K562 (cell line): ENCODE results near the gene ADGRG4. TPM values are rescaled to one million over a fixed set of nuclear protein-coding genes. Genes with fewer than 3 reads are reported as not detected.
A peak's percentile ranks its signal among the peaks of the same experiment; 100 is the strongest.

Experiments
- ATAC-seq: fragments of 200-7000 bp; cut with Tn5 transposase; 3 replicates; pipeline ENCODE4 v1.9.1; 2020; ENCODE audit warnings: moderate library complexity
- BruUV-seq: library from RNA; stranded (reverse); fragments of 400-500 nt; replicated peaks from 2 replicates; lab custom pipeline; 2021; lab: Mats Ljungman, UMichigan
- CTCF ChIA-PET: fragments of 300-600 bp; formaldehyde crosslinking; extraction: SDS; loops from one replicate; lab custom pipeline; 2021; ENCODE audit warnings: low intra/inter-chr PET ratio; lab: Yijun Ruan, JAX
- POLR2A ChIA-PET: fragments of 300-600, 350-650 bp; sonication (Branson Sonifier 250); formaldehyde crosslinking; extraction: SDS; loops from one replicate; lab custom pipeline; 2021; ENCODE audit warnings: antibody characterized with exemption, inconsistent platforms; lab: Yijun Ruan, JAX
- DNase-seq, 4 experiments: peaks; one replicate each; pipeline versions ENCODE4 v3.0.0 to v3.0.0-alpha.2; 2011 to 2018; ENCODE audit warnings: low spot score in 3 of 4, mixed read lengths in 3 of 4; ENCODE audit errors: extremely low read depth in 1 of 4
- FAIRE-seq: peaks from 2 replicates; lab custom pipeline; 2011; peaks lifted over from hg19 to GRCh38; lab: Jason Lieb, UNC
- H2AFZ ChIP-seq: 2 replicates; pipeline ENCODE4 v1.6.0; 2011; ENCODE audit warnings: low read depth, low read length, control low read depth, inconsistent platforms
- H3K27ac ChIP-seq: fragments of 200-600 bp; 3 replicates; pipeline ENCODE4 v1.8.0; 2011; ENCODE audit warnings: low read depth, mild to moderate bottlenecking, control low read depth, inconsistent platforms, low read length, moderate library complexity, mixed read lengths; ENCODE audit errors: extremely low read depth
- H3K27me3 ChIP-seq, 2 experiments: fragments of 300-600 bp in 1 of 2; 2 replicates in 1 of 2; 3 replicates in 1 of 2; pipeline versions ENCODE4 v1.6.0 to v1.8.0; 2011; ENCODE audit warnings: inconsistent platforms in 2 of 2, low read length in 2 of 2, mild to moderate bottlenecking in 1 of 2, mixed read lengths in 1 of 2, moderate library complexity in 1 of 2; ENCODE audit not compliant: control insufficient read depth in 2 of 2, insufficient read depth in 2 of 2
- H3K36me3 ChIP-seq: fragments of 300-600 bp; 3 replicates; pipeline ENCODE4 v1.8.0; 2011; ENCODE audit warnings: mild to moderate bottlenecking, low read length, inconsistent platforms; ENCODE audit not compliant: control insufficient read depth, insufficient read depth
- H3K4me1 ChIP-seq, 2 experiments: fragments of 200-600 bp in 1 of 2; replicated peaks in 1 of 2; 2 replicates in 1 of 2; 3 replicates in 1 of 2; pipeline versions ENCODE4 v1.5.1 to v1.8.0; 2011; ENCODE audit warnings: inconsistent platforms in 2 of 2, low read length in 2 of 2, mild to moderate bottlenecking in 1 of 2, mixed read lengths in 1 of 2, moderate library complexity in 1 of 2; ENCODE audit not compliant: control insufficient read depth in 2 of 2, insufficient read depth in 2 of 2
- H3K4me2 ChIP-seq: 2 replicates; pipeline ENCODE4 v1.6.1; 2011; ENCODE audit warnings: low read length, control low read depth, inconsistent platforms, mixed read lengths; ENCODE audit not compliant: insufficient read depth
- H3K4me3 ChIP-seq: fragments of 200-600 bp; sonication (generic), shearing (Covaris generic); 2 replicates; pipeline ENCODE4 v1.5.1; 2016; ENCODE audit warnings: control low read depth, inconsistent platforms
- H3K79me2 ChIP-seq: fragments of 200-600 bp; 3 replicates; pipeline ENCODE4 v1.8.0; 2011; ENCODE audit warnings: low read length, inconsistent platforms; ENCODE audit not compliant: control insufficient read depth, insufficient read depth
- H3K9ac ChIP-seq, 2 experiments: 2 replicates each; pipeline versions ENCODE4 v1.6.0 to v1.6.1; 2011; ENCODE audit warnings: low read depth in 2 of 2, low read length in 2 of 2, control low read depth in 1 of 2, inconsistent platforms in 1 of 2, mild to moderate bottlenecking in 1 of 2, mixed read lengths in 1 of 2; ENCODE audit not compliant: insufficient read depth in 1 of 2
- H3K9me1 ChIP-seq: one replicate; pipeline ENCODE4 v1.6.0; 2011; ENCODE audit warnings: inconsistent platforms, mild to moderate bottlenecking, low read length, moderate library complexity; ENCODE audit not compliant: control insufficient read depth, insufficient read depth
- H3K9me3 ChIP-seq: replicated peaks from 2 replicates; pipeline ENCODE4 v1.5.1; 2011; ENCODE audit warnings: low read depth, low read length, inconsistent platforms; ENCODE audit not compliant: control insufficient read depth, insufficient read depth
- H4K20me1 ChIP-seq: replicated peaks from 2 replicates; pipeline ENCODE4 v1.6.1; 2011; ENCODE audit warnings: low read length, inconsistent platforms, mixed read lengths; ENCODE audit not compliant: control insufficient read depth, insufficient read depth
- ARID3B ChIP-seq: fragments of 250-450 bp; sonication (Bioruptor Pico); IDR thresholded peaks from 2 replicates; pipeline ENCODE4 v1.4.0; 2020; ENCODE audit warnings: borderline replicate concordance
- C11orf30 ChIP-seq: fragments of 450-650 bp; IDR thresholded peaks from 2 replicates; pipeline ENCODE4 v1.6.1; 2016; ENCODE audit warnings: low read depth, mild to moderate bottlenecking
- CREB3 ChIP-seq: fragments of 450-650 bp; conservative IDR thresholded peaks from 2 replicates; pipeline ENCODE4 v1.6.1; 2016; ENCODE audit warnings: missing genetic modification characterization, low read depth, mild to moderate bottlenecking, missing compliant biosample characterization, moderate library complexity
- HNRNPL ChIP-seq: fragments of 200-400 bp; formaldehyde crosslinking; IDR thresholded peaks from 2 replicates; pipeline ENCODE4 v1.6.1; 2017; ENCODE audit warnings: low read depth, mild to moderate bottlenecking, low read length
- MAFG ChIP-seq: fragments of 450-650 bp; conservative IDR thresholded peaks from 2 replicates; pipeline ENCODE4 v1.6.1; 2016; ENCODE audit warnings: missing genetic modification characterization, missing compliant biosample characterization
- MEF2D ChIP-seq: conservative IDR thresholded peaks from 2 replicates; pipeline ENCODE4 v1.6.1; 2016; ENCODE audit warnings: low read depth, missing genetic modification characterization, missing compliant biosample characterization
- NR3C1 ChIP-seq: sonication (generic); formaldehyde crosslinking; IDR thresholded peaks from 2 replicates; pipeline ENCODE4 v1.8.1; 2022; ENCODE audit warnings: missing genetic modification reagents
- RFX7 ChIP-seq: fragments of 250-450 bp; sonication (Bioruptor Pico); IDR thresholded peaks from 2 replicates; pipeline ENCODE4 v1.5.1; 2021; ENCODE audit warnings: mild to moderate bottlenecking
- SMARCE1 ChIP-seq: fragments of 450-650 bp; IDR thresholded peaks from 2 replicates; pipeline ENCODE4 v1.7.1; 2016; ENCODE audit warnings: mild to moderate bottlenecking
- SOX6 ChIP-seq: fragments of 450-650 bp; IDR thresholded peaks from 2 replicates; pipeline ENCODE4 v1.6.1; 2014; ENCODE audit warnings: mild to moderate bottlenecking
- TEAD4 ChIP-seq, 2 experiments: sonication (generic) in 1 of 2; formaldehyde crosslinking in 1 of 2; IDR thresholded peaks; 2 replicates each; pipeline versions ENCODE4 v1.6.1 to v1.8.0; 2012 to 2022; ENCODE audit warnings: borderline replicate concordance in 1 of 2, inconsistent platforms in 1 of 2, low read length in 1 of 2, mild to moderate bottlenecking in 1 of 2, missing genetic modification reagents in 1 of 2
- ZBTB1 ChIP-seq: sonication (generic); formaldehyde crosslinking; IDR thresholded peaks from 2 replicates; pipeline ENCODE4 v1.8.1; 2023; ENCODE audit warnings: missing genetic modification reagents, low read depth, mild to moderate bottlenecking, borderline replicate concordance
- ZC3H8 ChIP-seq: fragments of 450-650 bp; IDR thresholded peaks from 2 replicates; pipeline ENCODE4 v1.6.1; 2017
- ZNF184 ChIP-seq: sonication (generic); formaldehyde crosslinking; IDR thresholded peaks from 2 replicates; pipeline ENCODE4 v1.5.0; 2020; ENCODE audit warnings: missing genetic modification reagents
- ZNF316 ChIP-seq: fragments of 450-650 bp; IDR thresholded peaks from 2 replicates; pipeline ENCODE4 v1.6.1; 2016
- ZNF592 ChIP-seq: fragments of 450-650 bp; IDR thresholded peaks from 2 replicates; pipeline ENCODE4 v1.6.1; 2017; ENCODE audit warnings: antibody characterized with exemption, mild to moderate bottlenecking
- ZNF830 ChIP-seq: fragments of 250-450 bp; sonication (Bioruptor Pico); IDR thresholded peaks from 2 replicates; pipeline ENCODE4 v1.5.0; 2021; ENCODE audit warnings: mild to moderate bottlenecking
- WGBS: fragments of 100-300 bp; shearing (Covaris generic); methylation state at CpG from one replicate; pipeline ENCODE4 v1.1.6; 2016; ENCODE audit warnings: low coverage, mixed read lengths; ENCODE audit not compliant: insufficient coverage; ENCODE audit errors: missing lambda C conversion rate; 5-methylcytosine and 5-hydroxymethylcytosine counted together
- in situ Hi-C: fragments of 300-500 bp; cut with MboI; formaldehyde crosslinking; loops from 4 replicates; pipeline ENCODE4 v1.15.0; 2018; ENCODE audit warnings: inconsistent platforms, mixed read lengths
- intact Hi-C: fragments of 100-400 bp; cut with micrococcal nuclease; formaldehyde crosslinking; loops from 2 replicates; pipeline ENCODE4 v1.14.2; 2022
- polyA plus RNA-seq, 8 experiments: library from polyadenylated mRNA; depleted of rRNA in 4 of 8; stranded (reverse) in 5 of 8; unstranded in 3 of 8; fragments of >200 nt; fragmentation: Nextera tagmentation in 2 of 8; fragmentation: Illumina TruSeq in 1 of 8; extraction: Ambion mirVana in 2 of 8; extraction: Trizol in 1 of 8; gene quantifications; 2 replicates each; pipeline versions ENCODE4 v1.2.1 to v1.2.3, GENCODE V29; 2011 to 2014; ENCODE audit warnings: inconsistent platforms in 1 of 8, missing spikeins in 1 of 8
- total RNA-seq, 7 experiments: library from RNA; depleted of rRNA in 6 of 7; stranded (reverse); fragments of >200 nt in 6 of 7; fragmentation: Illumina TruSeq in 2 of 7; extraction: Trizol in 2 of 7; gene quantifications; 2 replicates each; pipeline versions ENCODE4 v1.2.1 to v1.2.3, GENCODE V29; 2011 to 2021; ENCODE audit warnings: low replicate concordance in 1 of 7

Gene ADGRG4
- total and polyA plus RNA-seq, 9 of the 15 experiments (the other 6 are each of a cell fraction or from before 2014, with no cell fraction given), result not detected

GRCh38 chrX:136450050-136450830 lies 149.5 kb downstream of the ADGRG4 start:
- in situ Hi-C loops, result no loop called here
- TF ChIP-seq C11orf30 (peak; percentile 41; the same call in 1 of the 2 replicates), NR3C1 (CRISPR knock-in tag) (no peak), ZNF184 (no peak), MAFG (peak; percentile 82), ZNF316 (peak; percentile 41), ZNF592 (no peak), ZNF830 (CRISPR knock-in tag) (no peak), ZC3H8 (no peak), RFX7 (CRISPR knock-in tag) (no peak), ARID3B (CRISPR knock-in tag) (no peak), MEF2D (no peak), TEAD4 (IDR thresholded peaks at IDR 0.05; ENCODE audit: low read length) (no peak), TEAD4 (CRISPR knock-in tag; IDR thresholded peaks at IDR 0.05; ENCODE audit: borderline replicate concordance) (no peak), SMARCE1 (no peak), SOX6 (no peak), ZBTB1 (CRISPR knock-in tag) (no peak), HNRNPL (no peak), CREB3 (tag) (no peak)

More at GRCh38 chrX:136450050-136450830, 149.5 kb downstream of the ADGRG4 start:
- Histone ChIP-seq H3K27ac (no peak overlapping the region), H3K27me3 (no peaks in the 10 kb centered on the region), H4K20me1 (no peaks in the 10 kb centered on the region), H3K4me1 (no peaks in the 10 kb centered on the region), H3K4me3 (no peak overlapping the region), H3K4me2 (no peak overlapping the region), H2AFZ (no peak overlapping the region), H3K9me3 (no peaks in the 10 kb centered on the region), H3K9me1 (no peaks in the 10 kb centered on the region), H3K9ac (no peak overlapping the region), H3K36me3 (no peaks in the 10 kb centered on the region), H3K79me2 (no peaks in the 10 kb centered on the region)
- intact Hi-C loops, result no loop called here
- no peak for DNase-seq
- ChIA-PET CTCF (no interaction called here), POLR2A (interaction anchor here (0.6 kb wide), 1 partner anchor 460 kb away, joined by 4 read pairs; no protein-coding TSS in a partner anchor)
- BruUV-seq, result no TSS peak
- 1% methylated on average over 6 of the region's 8 CpGs for WGBS
- no peak for ATAC-seq
- FAIRE-seq, result no peak
